Tibial artery (tissue), 4 donors: ENCODE data around the gene GRAP.

Experiments
- DNase-seq, 2 donors: peaks; one replicate each; pipeline ENCODE4 v3.0.0-alpha.2; 2019
- H3K27ac ChIP-seq, 2 donors: fragments of 200-600 bp; sonication (generic) in 1 of 2; 1 replicate in 1 of 2; 2 replicates in 1 of 2; pipeline ENCODE4 v1.5.1; 2018 to 2019; ENCODE audit warnings: mild to moderate bottlenecking in 1 of 2
- H3K27me3 ChIP-seq, 2 donors: fragments of 200-600 bp; sonication (generic) in 1 of 2; one replicate each; pipeline versions ENCODE4 v1.5.1 to v1.6.0; 2016 to 2019
- H3K36me3 ChIP-seq, 3 donors: fragments of 200-600 bp; sonication (generic) in 2 of 3; one replicate each; pipeline ENCODE4 v1.5.1; 2016 to 2019; ENCODE audit warnings: mild to moderate bottlenecking in 2 of 3
- H3K4me1 ChIP-seq, 4 donors: fragments of 200-600 bp; sonication (generic) in 2 of 4; 1 replicate in 3 of 4; 2 replicates in 1 of 4; pipeline ENCODE4 v1.5.1; 2016 to 2019
- H3K4me3 ChIP-seq, 2 donors: fragments of 200-600 bp; sonication (generic) in 1 of 2; 1 replicate in 1 of 2; 2 replicates in 1 of 2; pipeline ENCODE4 v1.5.1; 2018 to 2019; ENCODE audit warnings: mild to moderate bottlenecking in 2 of 2
- H3K9me3 ChIP-seq, 3 donors: fragments of 200-600 bp; sonication (generic) in 1 of 3; one replicate each; pipeline ENCODE4 v1.5.1; 2016 to 2019
- CTCF ChIP-seq, 2 experiments: fragments of 200-600 bp in 1 of 2; fragments of 450-650 bp in 1 of 2; IDR thresholded peaks; one replicate each; pipeline ENCODE4 v1.5.1; 2017 to 2019; ENCODE audit warnings: antibody characterized with exemption in 2 of 2, mild to moderate bottlenecking in 1 of 2, moderate library complexity in 1 of 2
- intact Hi-C: fragments of 100-400 bp; cut with DNase I; formaldehyde crosslinking; loops from one replicate; pipeline ENCODE4 v1.15.0; 2023; ENCODE audit warnings: low total_unique reads

The GRAP gene

GRCh38 chr17:18996458-18996857, 50.3 kb downstream of the GRAP start:
- peaks cover 0 to 14% (median 0%) of the 10 kb centered on the region in 3 donors for H3K36me3 ChIP-seq
- DNase-seq = no peak
- no peak overlapping the region for H3K27ac ChIP-seq
- intact Hi-C loops = no loop called here
- H3K4me1 ChIP-seq = peaks cover 0 to 6% (median under 1%) of the 10 kb centered on the region in 4 donors
- no peak for TF ChIP-seq CTCF (IDR thresholded peaks at IDR 0.05)
- no peaks in the 10 kb centered on the region for H3K27me3 ChIP-seq
- no peak overlapping the region for H3K4me3 ChIP-seq
- H3K9me3 ChIP-seq = peaks cover 0 to 5% (median 0%) of the 10 kb centered on the region in 3 donors

GRCh38 chr17:18995220-18995619, 51.5 kb downstream of the GRAP start:
- TF ChIP-seq CTCF (IDR thresholded peaks at IDR 0.05) = no peak
- Histone ChIP-seq H3K9me3 (peaks cover 0 to 5% (median 0%) of the 10 kb centered on the region in 3 donors), H3K4me3 (no peak overlapping the region), H3K36me3 (peaks cover 0 to 14% (median 0%) of the 10 kb centered on the region in 3 donors), H3K27ac (no peak overlapping the region), H3K4me1 (no peaks in the 10 kb centered on the region), H3K27me3 (no peaks in the 10 kb centered on the region)
- no peak for DNase-seq
- intact Hi-C loops = no loop called here

GRCh38 chr17:18994631-18995030, 52.1 kb downstream of the GRAP start:
- H3K36me3 ChIP-seq = peaks cover 0 to 14% (median 0%) of the 10 kb centered on the region in 3 donors
- no peak overlapping the region for H3K27ac ChIP-seq
- no peak for DNase-seq
- peaks cover 0 to 5% (median 0%) of the 10 kb centered on the region in 3 donors for H3K9me3 ChIP-seq
- H3K4me1 ChIP-seq = no peaks in the 10 kb centered on the region
- H3K4me3 ChIP-seq = no peak overlapping the region
- no peaks in the 10 kb centered on the region for H3K27me3 ChIP-seq
- no peak for TF ChIP-seq CTCF (IDR thresholded peaks at IDR 0.05)
- intact Hi-C loops = no loop called here

- Histone ChIP-seq H3K36me3 (peaks cover 0 to 14% (median 0%) of the 10 kb centered on the region in 3 donors), H3K4me1 (no peaks in the 10 kb centered on the region), H3K27me3 (no peaks in the 10 kb centered on the region), H3K27ac (no peak overlapping the region), H3K4me3 (no peak overlapping the region), H3K9me3 (peaks cover 0 to 5% (median 0%) of the 10 kb centered on the region in 3 donors)
- intact Hi-C loops = no loop called here
- TF ChIP-seq CTCF (IDR thresholded peaks at IDR 0.05) = no peak
- no peak for DNase-seq
Measured at GRCh38 chr17:18993905-18994526, 52.7 kb downstream of the GRAP start.

- Histone ChIP-seq H3K27me3 (no peaks in the 10 kb centered on the region), H3K9me3 (peaks cover 0 to 5% (median 0%) of the 10 kb centered on the region in 3 donors), H3K4me1 (no peaks in the 10 kb centered on the region), H3K27ac (no peak overlapping the region), H3K4me3 (no peak overlapping the region), H3K36me3 (peaks cover 0 to 17% (median 5%) of the 10 kb centered on the region in 3 donors)
- intact Hi-C loops = no loop called here
- no peak for TF ChIP-seq CTCF (IDR thresholded peaks at IDR 0.05)
- DNase-seq = no peak
Measured at GRCh38 chr17:18992454-18993130, 54.2 kb downstream of the GRAP start.
